IMR-90 (cell line): ENCODE data around the gene ACOX3.

Experiments used
- MXI1 ChIP-seq: IDR thresholded peaks from 2 replicates; pipeline ENCODE4 v1.6.1; 2012; ENCODE audit warnings: low read depth, mild to moderate bottlenecking, low read length, moderate library complexity, borderline replicate concordance
- RFX5 ChIP-seq: IDR thresholded peaks from 2 replicates; pipeline ENCODE4 v1.8.0; 2012; ENCODE audit warnings: low read depth, mild to moderate bottlenecking, low read length, moderate library complexity
- TF ChIP-seq, protein P1 (sequence below): conservative IDR thresholded peaks from 2 replicates; pipeline ENCODE4 v1.5.1; 2012; ENCODE audit warnings: mild to moderate bottlenecking, low read depth, low read length, improper control_type of control experiment
- TF ChIP-seq, protein P2 (sequence below): fragments of 150-350 bp; IDR thresholded peaks from 2 replicates; pipeline ENCODE4 v1.6.1; 2016; ENCODE audit warnings: low read depth, mild to moderate bottlenecking, low read length, moderate library complexity, borderline replicate concordance
- TF ChIP-seq, protein P3 (sequence below): fragments of 150-350 bp; IDR thresholded peaks from 2 replicates; pipeline ENCODE4 v1.6.1; 2017; ENCODE audit warnings: mild to moderate bottlenecking, antibody characterized with exemption, low read length, low read depth

GRCh38 chr4:8370835-8371595, 69.5 kb downstream of the ACOX3 start:
- TF ChIP-seq MXI1 = no peak
- TF ChIP-seq, protein P1, sequence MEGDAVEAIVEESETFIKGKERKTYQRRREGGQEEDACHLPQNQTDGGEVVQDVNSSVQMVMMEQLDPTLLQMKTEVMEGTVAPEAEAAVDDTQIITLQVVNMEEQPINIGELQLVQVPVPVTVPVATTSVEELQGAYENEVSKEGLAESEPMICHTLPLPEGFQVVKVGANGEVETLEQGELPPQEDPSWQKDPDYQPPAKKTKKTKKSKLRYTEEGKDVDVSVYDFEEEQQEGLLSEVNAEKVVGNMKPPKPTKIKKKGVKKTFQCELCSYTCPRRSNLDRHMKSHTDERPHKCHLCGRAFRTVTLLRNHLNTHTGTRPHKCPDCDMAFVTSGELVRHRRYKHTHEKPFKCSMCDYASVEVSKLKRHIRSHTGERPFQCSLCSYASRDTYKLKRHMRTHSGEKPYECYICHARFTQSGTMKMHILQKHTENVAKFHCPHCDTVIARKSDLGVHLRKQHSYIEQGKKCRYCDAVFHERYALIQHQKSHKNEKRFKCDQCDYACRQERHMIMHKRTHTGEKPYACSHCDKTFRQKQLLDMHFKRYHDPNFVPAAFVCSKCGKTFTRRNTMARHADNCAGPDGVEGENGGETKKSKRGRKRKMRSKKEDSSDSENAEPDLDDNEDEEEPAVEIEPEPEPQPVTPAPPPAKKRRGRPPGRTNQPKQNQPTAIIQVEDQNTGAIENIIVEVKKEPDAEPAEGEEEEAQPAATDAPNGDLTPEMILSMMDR = no peak
- TF ChIP-seq RFX5 = no peak
- TF ChIP-seq, protein P2, sequence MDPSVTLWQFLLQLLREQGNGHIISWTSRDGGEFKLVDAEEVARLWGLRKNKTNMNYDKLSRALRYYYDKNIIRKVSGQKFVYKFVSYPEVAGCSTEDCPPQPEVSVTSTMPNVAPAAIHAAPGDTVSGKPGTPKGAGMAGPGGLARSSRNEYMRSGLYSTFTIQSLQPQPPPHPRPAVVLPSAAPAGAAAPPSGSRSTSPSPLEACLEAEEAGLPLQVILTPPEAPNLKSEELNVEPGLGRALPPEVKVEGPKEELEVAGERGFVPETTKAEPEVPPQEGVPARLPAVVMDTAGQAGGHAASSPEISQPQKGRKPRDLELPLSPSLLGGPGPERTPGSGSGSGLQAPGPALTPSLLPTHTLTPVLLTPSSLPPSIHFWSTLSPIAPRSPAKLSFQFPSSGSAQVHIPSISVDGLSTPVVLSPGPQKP = no peak
- TF ChIP-seq, protein P3, sequence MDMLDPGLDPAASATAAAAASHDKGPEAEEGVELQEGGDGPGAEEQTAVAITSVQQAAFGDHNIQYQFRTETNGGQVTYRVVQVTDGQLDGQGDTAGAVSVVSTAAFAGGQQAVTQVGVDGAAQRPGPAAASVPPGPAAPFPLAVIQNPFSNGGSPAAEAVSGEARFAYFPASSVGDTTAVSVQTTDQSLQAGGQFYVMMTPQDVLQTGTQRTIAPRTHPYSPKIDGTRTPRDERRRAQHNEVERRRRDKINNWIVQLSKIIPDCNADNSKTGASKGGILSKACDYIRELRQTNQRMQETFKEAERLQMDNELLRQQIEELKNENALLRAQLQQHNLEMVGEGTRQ = no peak
